Neural progenitor cell (in vitro differentiated cells): ENCODE measurements around the gene INPP5D. TPM values are rescaled to one million over a fixed set of nuclear protein-coding genes. Genes with fewer than 3 reads are reported as not detected.

Experiments
- DNase-seq: peaks from one replicate; pipeline ENCODE4 v3.0.0-alpha.2; 2016; ENCODE audit warnings: low spot score
- H2AFZ ChIP-seq: fragments of 200-600 bp; sonication (generic); replicated peaks from 2 replicates; pipeline ENCODE4 v1.6.1; 2016; ENCODE audit warnings: antibody characterized with exemption
- H3F3A ChIP-seq: fragments of 200-600 bp; sonication (generic); 2 replicates; pipeline ENCODE4 v1.6.1; 2016; ENCODE audit warnings: antibody characterized with exemption, low read depth
- H3K27ac ChIP-seq: fragments of 200-600 bp; sonication (generic); 2 replicates; pipeline ENCODE4 v1.5.1; 2016; ENCODE audit warnings: mild to moderate bottlenecking
- H3K27me3 ChIP-seq: fragments of 200-600 bp; sonication (generic); 2 replicates; pipeline ENCODE4 v1.6.1; 2016; ENCODE audit warnings: mild to moderate bottlenecking, moderate library complexity
- H3K36me3 ChIP-seq: fragments of 200-600 bp; sonication (generic); 2 replicates; pipeline ENCODE4 v1.5.1; 2016
- H3K4me1 ChIP-seq: fragments of 200-600 bp; sonication (generic); 2 replicates; pipeline ENCODE4 v1.6.1; 2016; ENCODE audit warnings: mixed run types
- H3K4me2 ChIP-seq: fragments of 200-600 bp; sonication (generic); 2 replicates; pipeline ENCODE4 v1.6.1; 2016
- H3K4me3 ChIP-seq: fragments of 200-600 bp; sonication (generic); 2 replicates; pipeline ENCODE4 v1.5.1; 2016
- H3K79me2 ChIP-seq: fragments of 200-600 bp; sonication (generic); 2 replicates; pipeline ENCODE4 v1.6.1; 2016; ENCODE audit warnings: low read depth
- H3K9ac ChIP-seq: fragments of 200-600 bp; sonication (generic); 2 replicates; pipeline ENCODE4 v1.6.1; 2016
- H3K9me3 ChIP-seq: fragments of 200-600 bp; sonication (generic); 2 replicates; pipeline ENCODE4 v1.5.1; 2016; ENCODE audit warnings: low read depth
- H4K20me1 ChIP-seq: fragments of 200-600 bp; sonication (generic); 2 replicates; pipeline ENCODE4 v1.6.1; 2016; ENCODE audit warnings: low read depth
- H3K27ac Mint-ChIP-seq: 3 replicates; pipeline ENCODE4 v1.8.0; 2021; ENCODE audit warnings: mixed read lengths
- H3K27me3 Mint-ChIP-seq: 2 replicates; pipeline ENCODE4 v1.8.0; 2022; ENCODE audit warnings: low read depth, mild to moderate bottlenecking, inconsistent platforms, moderate library complexity, mixed read lengths; ENCODE audit not compliant: insufficient read depth
- H3K36me3 Mint-ChIP-seq: 3 replicates; pipeline ENCODE4 v1.8.0; 2021; ENCODE audit warnings: mixed read lengths
- H3K4me1 Mint-ChIP-seq: 3 replicates; pipeline ENCODE4 v1.8.0; 2021; ENCODE audit warnings: mixed read lengths
- H3K4me3 Mint-ChIP-seq: 3 replicates; pipeline ENCODE4 v1.8.0; 2021; ENCODE audit warnings: mild to moderate bottlenecking, moderate library complexity, mixed read lengths
- H3K9me3 Mint-ChIP-seq: 3 replicates; pipeline ENCODE4 v1.8.0; 2020; ENCODE audit warnings: mixed read lengths
- EZH2 ChIP-seq: fragments of 200-600 bp; sonication (generic); IDR thresholded peaks from 2 replicates; pipeline ENCODE4 v1.6.1; 2017; ENCODE audit warnings: antibody characterized with exemption, mild to moderate bottlenecking, moderate library complexity
- EZH2phosphoT487 ChIP-seq: fragments of 200-600 bp; sonication (generic); IDR thresholded peaks from 2 replicates; pipeline ENCODE4 v1.6.1; 2017; ENCODE audit warnings: antibody characterized with exemption
- total RNA-seq: library from RNA; depleted of rRNA; stranded (reverse); fragments of >200 nt; gene quantifications from 2 replicates; pipeline ENCODE4 v1.2.3, GENCODE V29; 2015; ENCODE audit warnings: low replicate concordance
- TF ChIP-seq, protein P1 (sequence below): fragments of 200-600 bp; sonication (generic); IDR thresholded peaks from 2 replicates; pipeline ENCODE4 v1.5.1; 2017; ENCODE audit warnings: antibody characterized with exemption, mild to moderate bottlenecking

Gene INPP5D
- total RNA-seq, 1 donor from 2014 or later: 4.2 TPM

DNA sequence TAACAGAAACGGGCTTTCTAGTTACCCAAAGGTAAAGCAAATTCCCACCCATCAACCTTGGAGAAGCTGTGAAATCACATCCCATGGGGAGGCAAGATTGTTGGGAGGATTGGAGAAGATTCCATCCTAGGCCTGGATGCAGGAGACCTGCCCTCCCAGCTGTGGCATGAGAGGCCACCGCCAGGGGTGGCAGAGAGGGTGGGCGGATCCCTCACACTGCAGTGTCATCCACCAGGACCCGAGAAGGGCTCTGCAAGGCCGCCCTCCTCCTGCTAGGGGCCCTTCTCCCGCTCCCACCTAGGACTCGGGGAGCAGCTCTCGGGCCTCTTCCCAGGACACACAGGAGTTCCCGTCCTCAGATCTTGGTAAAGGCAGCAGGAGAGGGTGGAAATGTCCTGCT, 175.8 kb downstream of the INPP5D start:
- Histone ChIP-seq H3K79me2 (no peaks in the 10 kb centered on the region), H3K4me2 (no peak overlapping the region), H3K4me3 (no peak overlapping the region), H3K27ac (no peak overlapping the region), H4K20me1 (no peaks in the 10 kb centered on the region), H3K9ac (no peak overlapping the region), H3K36me3 (no peaks in the 10 kb centered on the region), H3F3A (no peaks in the 10 kb centered on the region), H3K9me3 (no peaks in the 10 kb centered on the region), H2AFZ (no peak overlapping the region), H3K4me1 (no peaks in the 10 kb centered on the region), H3K27me3 (no peaks in the 10 kb centered on the region)
- Mint-ChIP-seq H3K9me3 (peaks cover 3% of the 10 kb centered on the region), H3K36me3 (no peaks in the 10 kb centered on the region), H3K4me1 (no peaks in the 10 kb centered on the region), H3K4me3 (no peak overlapping the region), H3K27ac (no peak overlapping the region), H3K27me3 (no peaks in the 10 kb centered on the region)
- peak; percentile 13 for DNase-seq
- TF ChIP-seq, protein P1, sequence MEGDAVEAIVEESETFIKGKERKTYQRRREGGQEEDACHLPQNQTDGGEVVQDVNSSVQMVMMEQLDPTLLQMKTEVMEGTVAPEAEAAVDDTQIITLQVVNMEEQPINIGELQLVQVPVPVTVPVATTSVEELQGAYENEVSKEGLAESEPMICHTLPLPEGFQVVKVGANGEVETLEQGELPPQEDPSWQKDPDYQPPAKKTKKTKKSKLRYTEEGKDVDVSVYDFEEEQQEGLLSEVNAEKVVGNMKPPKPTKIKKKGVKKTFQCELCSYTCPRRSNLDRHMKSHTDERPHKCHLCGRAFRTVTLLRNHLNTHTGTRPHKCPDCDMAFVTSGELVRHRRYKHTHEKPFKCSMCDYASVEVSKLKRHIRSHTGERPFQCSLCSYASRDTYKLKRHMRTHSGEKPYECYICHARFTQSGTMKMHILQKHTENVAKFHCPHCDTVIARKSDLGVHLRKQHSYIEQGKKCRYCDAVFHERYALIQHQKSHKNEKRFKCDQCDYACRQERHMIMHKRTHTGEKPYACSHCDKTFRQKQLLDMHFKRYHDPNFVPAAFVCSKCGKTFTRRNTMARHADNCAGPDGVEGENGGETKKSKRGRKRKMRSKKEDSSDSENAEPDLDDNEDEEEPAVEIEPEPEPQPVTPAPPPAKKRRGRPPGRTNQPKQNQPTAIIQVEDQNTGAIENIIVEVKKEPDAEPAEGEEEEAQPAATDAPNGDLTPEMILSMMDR: peak; percentile 6
- TF ChIP-seq EZH2phosphoT487 (no peak), EZH2 (no peak)

DNA sequence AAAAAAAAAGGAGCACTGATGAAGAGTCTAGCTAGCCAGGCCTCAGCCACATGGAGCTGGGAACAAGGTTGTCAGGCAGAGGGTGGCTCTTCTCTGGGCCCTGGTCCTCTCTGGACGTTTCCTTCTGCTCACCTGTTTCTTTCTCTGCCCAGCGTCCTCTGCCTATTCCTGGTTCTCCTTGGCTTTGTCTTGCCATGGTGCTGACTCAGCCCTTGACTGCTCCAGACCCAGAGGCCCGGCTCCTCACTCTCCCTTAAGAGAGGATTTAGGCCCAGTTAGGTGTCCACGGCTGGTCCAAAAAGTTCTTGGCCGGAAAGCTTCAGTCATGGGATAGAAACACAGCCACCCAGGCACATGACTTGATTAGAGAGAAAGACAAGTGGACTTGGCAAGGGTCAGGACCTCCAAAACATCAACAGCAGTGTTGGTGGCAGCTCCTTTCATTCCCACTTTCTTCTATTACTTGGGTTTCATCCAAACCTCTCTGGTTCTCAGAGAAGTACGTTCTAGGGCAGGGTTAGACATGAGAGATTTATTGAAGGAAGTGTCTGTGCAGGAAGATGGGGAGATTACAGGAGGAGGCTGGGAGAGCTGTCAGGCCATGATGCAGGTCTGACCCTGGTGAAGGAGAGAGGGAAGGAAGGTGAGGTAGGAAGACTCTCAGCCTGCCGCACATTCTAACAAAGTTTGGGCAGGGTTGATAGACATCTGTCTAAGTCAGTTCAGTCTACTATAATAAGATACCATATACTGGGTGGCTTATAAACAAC, 176.9 kb downstream of the INPP5D start:
- Histone ChIP-seq H3K27me3 (no peaks in the 10 kb centered on the region), H3K9ac (no peak overlapping the region), H3K36me3 (no peaks in the 10 kb centered on the region), H3K79me2 (no peaks in the 10 kb centered on the region), H3K4me3 (no peak overlapping the region), H2AFZ (no peak overlapping the region), H4K20me1 (no peaks in the 10 kb centered on the region), H3K9me3 (no peaks in the 10 kb centered on the region), H3K27ac (no peak overlapping the region), H3F3A (no peaks in the 10 kb centered on the region), H3K4me2 (no peak overlapping the region), H3K4me1 (no peaks in the 10 kb centered on the region)
- Mint-ChIP-seq H3K36me3 (no peaks in the 10 kb centered on the region), H3K27ac (no peak overlapping the region), H3K9me3 (peaks cover 3% of the 10 kb centered on the region), H3K4me3 (no peak overlapping the region), H3K27me3 (no peaks in the 10 kb centered on the region), H3K4me1 (no peaks in the 10 kb centered on the region)
- no peak for DNase-seq
- TF ChIP-seq EZH2phosphoT487 (no peak), EZH2 (no peak)
- TF ChIP-seq, protein P1: no peak

DNA sequence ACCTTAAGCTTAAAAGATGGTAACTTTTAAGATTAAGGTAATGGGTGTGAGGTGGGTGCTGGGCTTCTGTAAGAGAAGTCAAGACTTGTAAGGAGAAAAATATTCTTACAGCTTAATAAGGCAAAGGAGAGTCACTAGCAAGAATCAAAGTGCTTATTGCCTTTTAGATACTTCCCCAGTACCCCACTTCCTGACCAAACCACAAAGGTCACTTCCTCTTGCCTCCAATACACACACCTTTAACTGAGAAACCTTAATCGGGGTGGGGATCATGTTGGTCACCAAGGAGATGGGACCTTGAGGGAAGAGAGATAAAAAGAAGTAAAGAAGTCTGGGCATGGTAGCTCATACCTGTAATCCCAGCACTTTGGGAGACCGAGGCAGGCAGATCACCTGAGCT, 180.8 kb downstream of the INPP5D start:
- no peaks in the 10 kb centered on the region for H3K79me2 ChIP-seq
- H3K36me3 Mint-ChIP-seq: no peaks in the 10 kb centered on the region
- H3K9me3 Mint-ChIP-seq: peaks cover 3% of the 10 kb centered on the region
- no peaks in the 10 kb centered on the region for H3F3A ChIP-seq
- no peaks in the 10 kb centered on the region for H3K4me1 Mint-ChIP-seq
- H3K9ac ChIP-seq: no peak overlapping the region
- H3K9me3 ChIP-seq: no peaks in the 10 kb centered on the region
- H3K4me3 ChIP-seq: no peak overlapping the region
- TF ChIP-seq EZH2 (no peak), EZH2phosphoT487 (no peak)
- TF ChIP-seq, protein P1: no peak
- H3K27ac ChIP-seq: no peak overlapping the region
- H3K27me3 ChIP-seq: no peaks in the 10 kb centered on the region
- no peak overlapping the region for H3K27ac Mint-ChIP-seq
- no peaks in the 10 kb centered on the region for H3K4me1 ChIP-seq
- no peak overlapping the region for H3K4me2 ChIP-seq
- no peaks in the 10 kb centered on the region for H3K36me3 ChIP-seq
- H4K20me1 ChIP-seq: no peaks in the 10 kb centered on the region
- no peak overlapping the region for H2AFZ ChIP-seq
- DNase-seq: no peak
- no peak overlapping the region for H3K4me3 Mint-ChIP-seq
- no peaks in the 10 kb centered on the region for H3K27me3 Mint-ChIP-seq
